GM21381 (cell line): Measurements from ENCODE around the gene ABHD4.
"Not testable (repeated sequence)": the region's sequence is repeated elsewhere in the genome, so short reads cannot be mapped to it uniquely, and the experiment has no call there.

Source experiments
- ATAC-seq: cut with Tn5 transposase; IDR thresholded peaks from one replicate; pipeline ENCODE4 v1.9.1; 2021; ENCODE audit warnings: mild to moderate bottlenecking, moderate library complexity; ENCODE audit not compliant: unreplicated experiment

ABHD4 gene

DNA sequence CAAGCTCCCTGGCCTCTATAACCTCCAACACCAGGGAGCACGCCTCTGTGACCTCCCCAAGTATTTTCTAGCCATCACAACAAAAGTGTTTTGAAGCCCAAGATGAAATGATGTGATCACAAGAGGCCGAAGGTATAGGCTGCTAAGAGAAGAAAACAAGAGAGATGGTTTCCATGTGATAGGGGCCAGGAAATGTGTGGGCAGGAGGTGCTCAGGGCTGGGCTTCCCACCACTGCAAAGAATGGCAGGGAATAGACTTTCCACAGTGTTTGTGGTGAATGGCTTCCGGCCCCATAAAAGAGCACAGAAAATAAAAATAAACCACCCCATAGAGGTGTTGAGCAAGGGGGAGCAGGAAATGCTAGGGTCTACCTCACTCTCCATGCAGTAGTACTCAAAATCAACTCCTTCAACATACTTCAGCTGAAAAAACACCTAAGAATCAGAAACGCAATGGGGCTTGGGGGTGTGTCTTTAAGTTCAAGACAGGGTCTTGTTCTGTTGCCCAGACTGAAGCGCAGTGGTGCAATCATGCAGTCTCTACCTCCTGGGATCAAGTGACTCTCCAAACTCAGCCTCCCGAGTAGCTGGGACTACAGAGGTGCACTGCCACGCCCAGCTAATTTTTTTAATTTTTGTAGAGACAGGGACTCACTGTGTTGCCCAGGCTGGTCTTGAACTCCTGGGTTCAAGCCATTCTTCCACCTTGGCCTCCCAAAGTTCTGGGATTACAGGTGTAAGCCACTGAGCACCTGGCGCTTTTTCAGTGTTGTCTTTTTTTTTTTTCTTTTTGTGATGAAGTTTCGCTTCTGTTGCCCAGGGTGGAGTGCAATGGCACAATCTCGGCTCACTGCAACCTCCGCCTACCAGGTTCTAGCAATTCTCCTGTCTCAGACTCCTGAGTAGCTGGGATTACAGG lies 36.2 kb upstream of the ABHD4 start:
- no peak for ATAC-seq

DNA sequence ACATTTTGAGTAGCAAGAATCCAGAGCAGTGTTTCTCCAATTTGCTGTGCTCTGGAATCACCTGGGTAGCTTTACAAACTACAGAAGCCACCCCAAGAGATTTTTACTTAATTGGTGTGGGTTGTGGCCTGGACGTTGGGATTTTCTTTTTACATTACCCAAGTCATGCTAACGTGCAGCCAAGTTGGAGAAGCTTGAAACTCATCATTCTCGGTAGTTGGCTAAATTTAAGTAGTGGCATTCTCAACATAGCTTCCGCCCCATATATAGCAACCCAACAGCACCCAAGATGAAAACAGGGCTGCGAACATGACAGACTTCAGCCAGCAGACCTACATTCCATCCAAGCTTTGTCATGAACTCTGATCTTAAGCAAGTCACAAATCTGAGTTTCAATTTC lies 34.1 kb upstream of the ABHD4 start:
- no peak for ATAC-seq

DNA sequence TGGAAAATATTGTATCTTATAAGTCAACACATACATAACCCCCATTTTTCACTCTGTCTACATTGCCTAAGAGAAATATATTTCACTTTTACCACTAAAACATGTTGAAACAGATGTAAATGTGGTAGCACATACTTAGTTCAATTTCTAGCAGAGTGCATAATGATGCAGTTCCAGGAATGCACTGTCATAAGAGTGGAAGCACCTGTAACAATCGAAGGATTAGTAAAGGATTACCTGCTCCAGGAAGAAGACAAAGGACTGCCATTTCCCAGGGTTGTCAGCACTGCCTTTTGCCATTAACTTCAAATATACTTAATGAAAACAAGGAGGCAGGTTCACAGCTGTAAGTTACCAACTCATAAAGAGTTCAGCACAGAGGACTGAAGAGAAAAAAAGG lies 33.6 kb upstream of the ABHD4 start:
- no peak for ATAC-seq

DNA sequence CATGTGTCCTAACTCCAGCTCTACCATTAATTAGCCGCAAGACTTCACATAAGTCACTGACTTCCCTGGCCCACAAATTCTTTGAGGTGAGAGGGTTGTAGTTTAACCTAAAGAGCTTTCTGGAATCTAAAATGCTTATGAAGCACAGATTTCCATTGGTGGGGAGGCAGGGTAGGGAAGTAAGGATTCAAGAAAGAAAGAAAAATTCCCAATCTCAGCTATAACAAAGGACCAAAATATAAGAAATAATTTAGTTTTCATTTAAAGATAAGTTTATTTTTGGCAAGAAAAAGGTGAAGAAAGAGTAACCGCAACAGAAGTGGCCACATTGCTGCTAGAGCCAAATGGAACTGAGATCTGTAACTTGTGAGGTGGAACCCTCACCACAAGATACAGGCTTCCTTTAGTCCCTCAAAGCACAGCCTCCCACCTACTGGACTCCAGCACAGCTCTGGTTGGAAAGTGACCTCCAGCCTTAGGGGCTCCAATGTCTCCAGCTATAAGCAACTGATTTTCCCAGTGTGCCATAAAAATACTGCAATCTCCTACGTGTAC lies 32.6 kb upstream of the ABHD4 start:
- ATAC-seq: peak; percentile 34

DNA sequence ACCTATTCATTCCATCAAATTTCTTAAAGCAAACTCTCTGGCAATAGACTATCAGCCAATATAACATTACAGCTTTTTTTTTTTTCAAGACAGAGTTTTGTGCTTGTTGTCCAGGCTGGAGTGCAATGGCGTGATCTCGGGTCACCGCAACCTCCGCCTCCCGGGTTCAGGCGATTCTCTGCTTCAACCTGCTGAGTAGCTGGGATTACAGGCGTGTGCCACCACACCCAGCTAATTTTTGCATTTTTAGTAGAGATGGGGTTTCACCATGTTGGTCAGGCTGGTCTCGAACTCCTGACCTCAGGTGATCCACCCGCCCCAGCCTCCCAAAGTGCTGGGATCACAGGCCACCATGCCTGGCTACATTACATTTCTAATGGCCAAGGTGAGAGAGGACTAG lies 31.8 kb upstream of the ABHD4 start:
- not testable (repeated sequence) for ATAC-seq

DNA sequence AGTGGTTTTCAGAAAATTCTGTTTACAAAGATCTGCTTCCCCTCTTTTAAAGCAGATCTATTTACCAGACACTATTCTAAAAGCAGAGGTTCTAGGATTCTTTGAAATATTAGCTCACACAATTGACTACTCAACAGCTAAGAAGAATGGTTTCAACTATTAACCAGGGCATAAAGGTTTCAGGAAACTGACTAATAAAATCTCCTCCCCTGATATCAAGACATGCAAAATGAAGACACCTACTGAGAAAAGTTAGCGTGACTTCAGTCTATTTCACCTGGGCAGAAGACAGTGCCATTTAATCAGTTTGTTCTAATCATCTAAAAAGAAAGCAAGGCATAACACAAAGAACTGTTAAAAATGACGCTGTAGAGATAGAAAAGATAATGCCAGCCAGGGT lies 31.3 kb upstream of the ABHD4 start:
- ATAC-seq: no peak

DNA sequence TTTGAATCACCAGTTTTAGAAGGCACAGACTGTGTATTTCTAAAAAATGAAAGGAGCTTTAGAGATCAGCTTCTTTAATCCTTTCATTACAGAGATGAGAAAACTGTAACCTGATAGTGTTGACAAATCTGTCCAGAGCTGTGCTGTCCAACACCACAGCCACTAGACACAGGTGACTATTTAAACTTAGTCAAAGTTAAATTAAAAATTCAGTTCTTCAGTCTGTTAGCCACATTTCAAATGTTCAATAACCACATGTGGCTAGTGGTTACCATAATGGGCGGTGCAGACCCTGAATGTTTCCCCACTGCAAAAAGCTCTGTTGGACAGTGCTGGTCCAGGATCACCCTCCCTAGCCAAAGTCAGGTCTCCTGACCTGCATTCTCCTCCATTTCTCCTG lies 30.7 kb upstream of the ABHD4 start:
- no peak for ATAC-seq

DNA sequence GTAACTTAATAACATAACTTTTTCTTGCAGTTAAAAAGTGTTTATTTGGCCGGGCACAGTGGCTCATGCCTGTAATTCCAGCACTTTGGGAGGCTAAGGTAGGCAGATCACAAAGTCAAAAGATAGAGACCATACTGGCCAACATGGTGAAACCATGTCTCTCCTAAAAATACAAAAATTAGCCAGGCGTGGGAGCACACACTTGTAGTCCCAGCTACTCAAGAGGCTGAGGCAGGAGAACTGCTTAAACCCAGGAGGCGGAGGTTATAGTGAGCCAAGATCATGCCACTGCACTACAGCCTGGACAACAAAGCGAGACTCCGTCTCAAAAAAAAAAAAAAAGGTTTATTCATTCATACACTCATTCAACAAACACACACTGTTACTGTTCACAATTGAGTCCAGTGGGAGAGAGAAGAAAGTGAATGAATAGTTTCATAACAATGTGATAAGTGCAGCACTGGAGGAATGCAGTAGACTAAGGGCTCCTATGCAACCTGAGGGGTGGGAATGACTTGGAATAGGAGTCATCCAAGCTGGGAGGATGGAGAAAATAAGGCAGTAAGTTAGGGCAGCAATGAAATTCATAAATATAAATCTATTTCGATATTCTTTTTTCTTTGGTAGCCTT lies 28.9 kb upstream of the ABHD4 start:
- ATAC-seq: no peak

DNA sequence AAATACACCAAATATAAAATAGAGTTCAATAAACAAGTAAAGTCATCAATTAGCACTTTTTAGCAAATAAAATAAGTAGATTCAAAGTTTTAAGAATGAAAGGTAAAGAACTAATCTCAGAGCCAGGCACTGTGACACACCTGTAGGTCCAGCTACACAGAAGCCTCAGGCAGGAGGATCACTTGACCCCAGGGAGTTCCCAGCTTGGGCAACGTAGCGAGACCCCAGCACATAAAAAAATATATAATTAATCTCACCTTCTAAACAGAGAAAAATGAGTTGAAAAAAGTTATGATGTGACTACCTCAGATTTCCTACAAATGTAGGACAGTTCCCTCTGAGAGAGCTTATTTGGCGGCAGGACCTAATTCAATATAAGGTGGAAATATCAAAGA lies 28.4 kb upstream of the ABHD4 start:
- no peak for ATAC-seq

DNA sequence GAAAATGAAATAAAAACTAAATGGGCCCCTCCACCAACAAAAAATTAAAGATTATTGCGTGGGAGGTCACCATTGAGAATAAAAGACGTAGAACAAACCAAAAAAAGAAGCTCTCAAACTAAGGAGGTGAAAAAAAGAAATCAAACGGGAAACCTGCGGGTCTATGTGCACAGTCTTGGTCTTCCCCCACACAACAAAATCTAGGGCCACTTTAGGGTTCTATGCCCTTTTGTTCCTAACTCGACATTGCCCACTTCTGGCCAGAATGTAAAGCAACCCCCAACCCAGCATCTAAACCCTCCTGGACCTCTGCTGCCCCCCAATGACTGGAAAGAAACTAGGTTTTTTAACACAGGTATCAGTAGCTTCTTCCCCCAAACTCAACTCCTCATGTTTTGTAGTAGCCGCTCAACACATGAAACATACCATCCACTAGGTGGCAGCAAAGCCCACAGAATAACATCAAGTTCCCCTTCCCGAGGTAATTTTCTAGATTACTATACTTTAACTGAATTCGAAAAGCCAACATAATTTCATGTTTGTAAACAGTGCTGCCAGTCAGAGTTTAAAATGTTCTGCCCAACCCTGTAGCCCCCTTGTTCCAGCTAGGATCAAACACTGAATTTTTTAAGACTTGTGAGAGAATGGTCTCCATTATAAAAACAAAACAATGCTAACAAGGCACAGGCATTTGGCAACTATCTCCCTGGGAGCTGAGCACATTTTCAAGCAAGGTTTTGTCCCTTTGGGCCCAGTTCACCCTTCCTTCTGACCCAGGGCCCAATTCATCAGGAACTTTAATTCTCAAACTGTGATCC lies 27.8 kb upstream of the ABHD4 start:
- peak; percentile 59 for ATAC-seq

DNA sequence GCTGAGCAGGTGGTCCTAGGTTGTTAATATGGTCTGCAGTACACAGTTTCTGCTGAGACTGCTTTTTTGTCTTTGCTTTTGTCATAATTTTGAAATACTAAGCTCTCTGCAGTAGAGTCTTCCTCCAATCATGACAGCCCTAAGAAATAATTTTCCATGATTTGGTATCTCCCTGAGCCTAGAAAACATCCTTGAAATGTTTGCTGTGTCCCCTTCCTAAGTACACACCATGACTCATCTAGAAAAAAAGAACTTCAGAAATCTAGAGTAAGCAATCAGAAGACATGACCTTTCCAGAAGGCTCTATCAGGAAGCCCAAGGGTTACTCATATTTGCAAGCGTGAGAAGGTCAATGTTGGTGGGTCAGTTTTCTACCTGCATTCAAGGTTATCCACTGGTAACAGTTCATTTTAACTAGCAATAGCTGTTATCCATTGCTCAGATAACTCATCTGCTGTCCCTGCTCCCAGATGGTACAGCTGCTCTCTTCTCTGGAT lies 25.5 kb upstream of the ABHD4 start:
- ATAC-seq: no peak

DNA sequence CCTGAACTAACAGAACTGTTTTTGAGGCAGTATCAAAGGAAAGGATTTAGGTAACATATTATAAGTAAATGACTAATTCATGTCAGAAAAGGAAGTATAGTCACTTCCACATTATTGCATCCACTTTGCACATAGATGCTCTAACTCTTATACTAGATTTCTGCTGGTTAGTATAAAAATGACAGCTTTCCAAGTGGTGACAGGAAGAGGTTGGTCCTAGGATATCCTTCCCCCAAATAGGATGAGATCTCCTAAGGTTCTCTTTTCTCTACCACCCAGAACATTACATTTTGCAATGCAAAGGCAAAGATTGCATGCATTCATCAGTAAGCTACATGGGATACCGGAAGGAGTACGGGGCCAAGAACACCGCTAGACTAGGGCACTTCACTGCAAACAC lies 24.3 kb upstream of the ABHD4 start:
- ATAC-seq: no peak

DNA sequence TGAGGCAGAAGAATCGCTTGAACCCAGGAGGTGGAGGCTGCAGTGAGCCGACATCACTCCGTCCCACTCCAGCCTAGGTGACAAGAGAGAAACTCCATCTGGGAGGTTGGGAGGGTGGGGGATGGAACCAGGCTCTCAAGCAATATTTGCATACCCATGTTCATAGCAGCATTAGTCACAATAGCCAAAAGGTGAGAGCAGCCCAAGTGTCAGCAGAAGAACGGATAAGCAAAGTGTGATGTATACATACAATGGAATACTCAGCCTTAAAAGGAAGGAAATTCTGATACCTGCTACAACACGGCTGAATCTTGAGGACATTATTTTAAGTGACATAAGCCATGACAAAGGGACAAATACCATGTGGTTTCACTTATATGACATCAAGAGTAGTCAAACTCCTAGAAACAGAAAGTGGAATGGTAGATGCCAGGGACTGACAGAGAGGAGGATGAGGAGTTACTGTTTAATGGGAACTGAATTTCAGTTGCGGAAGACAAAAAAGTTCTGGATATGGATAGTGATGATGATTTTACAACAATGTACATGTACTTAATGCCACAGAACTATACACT lies 20.7 kb upstream of the ABHD4 start:
- no peak for ATAC-seq

DNA sequence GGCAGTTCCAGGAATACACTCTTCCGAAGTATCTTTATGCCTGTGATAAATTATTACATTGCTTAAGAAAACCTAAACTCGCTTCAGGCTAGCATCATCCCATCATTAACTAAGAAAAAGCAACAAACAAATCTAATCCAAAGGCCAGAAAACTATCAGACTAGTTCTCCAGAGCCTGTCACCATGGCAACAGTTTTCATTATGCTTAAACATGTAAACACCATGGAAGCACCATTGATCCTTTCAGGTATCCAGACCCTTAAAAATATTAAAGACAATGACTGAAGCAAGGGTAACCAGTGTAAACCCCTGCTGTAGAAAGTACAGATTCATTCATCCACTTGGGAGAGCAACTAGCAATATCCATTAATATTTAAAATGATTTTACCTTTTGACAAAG lies 18.9 kb upstream of the ABHD4 start:
- ATAC-seq: no peak

DNA sequence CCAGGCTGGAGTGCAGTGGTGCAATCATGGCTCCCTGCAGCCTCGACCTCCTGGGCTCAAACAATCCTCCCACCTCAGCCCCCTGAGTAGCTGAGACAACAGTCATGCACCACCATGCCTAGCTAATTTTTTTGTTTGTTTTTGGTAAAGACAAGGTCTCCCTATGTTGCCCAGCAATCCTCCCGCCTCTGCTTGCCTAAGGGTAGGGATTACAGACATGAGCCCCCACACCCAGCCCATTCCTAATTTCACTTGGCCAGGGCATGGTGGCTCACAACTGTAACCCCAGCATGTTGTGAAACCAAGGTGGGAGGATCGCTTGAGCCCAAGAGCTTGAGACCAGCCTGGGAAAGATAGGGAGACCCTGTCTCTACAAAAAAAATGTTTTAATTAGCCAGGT lies 18.2 kb upstream of the ABHD4 start:
- ATAC-seq: no peak

DNA sequence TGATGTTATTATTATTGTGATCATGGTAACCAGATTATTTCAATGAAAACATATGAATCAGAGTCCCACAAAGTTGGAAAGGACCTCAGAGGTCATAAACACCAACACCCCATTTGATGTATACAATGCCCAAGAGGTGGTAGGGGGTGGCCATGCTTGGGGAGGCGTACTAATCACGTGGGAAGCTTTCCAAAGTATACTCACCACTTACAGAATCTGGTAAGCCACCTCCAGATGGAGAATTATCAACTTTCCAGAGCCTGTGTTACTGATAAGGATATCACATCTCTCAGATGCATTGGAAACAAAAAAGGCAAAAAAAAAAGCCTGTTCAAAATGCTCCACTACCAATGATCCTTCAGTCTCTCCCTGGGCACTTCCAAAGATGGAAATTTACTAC lies 17.5 kb upstream of the ABHD4 start:
- no peak for ATAC-seq

DNA sequence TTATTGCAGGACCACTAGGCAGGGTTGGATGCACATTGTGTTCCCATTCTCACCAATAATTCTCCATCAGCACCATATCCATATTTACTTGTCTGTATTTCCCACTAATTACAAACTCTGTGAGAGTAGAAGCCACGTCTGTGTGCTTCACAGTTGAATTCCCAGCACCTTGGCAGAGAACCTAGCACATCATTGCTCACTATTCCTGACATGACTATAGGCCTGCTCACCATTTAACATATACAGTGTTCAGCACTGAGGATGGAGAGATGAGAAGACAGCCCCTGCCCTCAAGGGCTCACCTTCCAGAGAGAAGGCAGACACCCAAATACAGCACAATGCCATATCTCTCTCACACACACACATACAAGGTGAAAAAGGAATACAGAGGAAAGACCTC lies 14.1 kb upstream of the ABHD4 start:
- no peak for ATAC-seq

DNA sequence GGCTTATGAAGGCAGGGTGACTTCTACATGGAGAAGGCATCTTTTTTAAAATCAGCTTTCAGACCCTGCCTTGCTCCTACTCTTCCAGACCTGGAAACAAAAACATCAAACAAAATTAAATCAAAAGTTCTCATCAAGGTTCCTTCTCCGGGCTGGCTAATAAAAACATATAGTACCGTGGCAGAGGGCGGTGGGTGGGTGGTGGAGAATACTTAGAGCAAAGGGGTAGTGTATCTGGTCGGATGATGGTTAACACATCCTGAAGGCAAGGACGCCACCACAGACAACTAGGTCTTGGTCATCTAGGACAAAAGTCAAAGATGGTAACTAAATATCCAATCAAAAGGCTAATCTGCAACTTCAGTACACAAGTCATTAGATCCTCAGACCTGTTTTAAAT lies 10.9 kb upstream of the ABHD4 start:
- no peak for ATAC-seq

DNA sequence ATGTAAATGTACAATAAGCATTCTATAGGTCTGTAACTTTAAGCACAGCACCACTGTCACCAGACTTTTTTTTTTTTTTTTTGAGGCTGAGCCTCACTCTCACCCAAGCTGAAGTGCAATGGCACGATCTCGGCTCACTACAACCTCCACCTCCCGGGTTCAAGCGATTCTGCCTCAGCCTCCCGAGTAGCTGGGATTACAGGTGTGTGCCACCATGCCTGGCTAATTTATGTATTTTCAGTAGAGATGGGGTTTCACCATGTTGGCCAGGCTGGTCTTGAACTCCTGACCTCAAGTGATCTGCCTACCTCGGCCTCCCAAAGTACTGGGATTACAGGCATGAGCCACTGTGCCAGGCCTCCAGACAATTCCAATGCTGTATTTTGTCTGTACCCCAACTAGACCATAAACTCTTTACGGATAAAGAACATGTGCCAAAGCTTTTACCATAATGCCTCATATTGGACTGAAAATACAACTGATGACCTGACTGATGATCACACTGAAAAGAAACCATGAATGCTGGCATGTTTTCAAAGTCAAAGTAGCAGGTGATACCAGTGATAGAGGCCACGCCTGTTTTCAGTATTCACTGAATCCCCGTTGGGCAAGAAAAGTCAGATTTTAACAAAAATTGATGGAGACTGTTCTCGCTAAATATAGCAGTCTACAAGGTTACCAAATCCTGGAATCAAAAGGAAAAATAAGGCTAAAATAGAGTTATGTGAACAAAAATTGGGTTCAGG lies 10.2 kb upstream of the ABHD4 start:
- not testable (repeated sequence) for ATAC-seq

DNA sequence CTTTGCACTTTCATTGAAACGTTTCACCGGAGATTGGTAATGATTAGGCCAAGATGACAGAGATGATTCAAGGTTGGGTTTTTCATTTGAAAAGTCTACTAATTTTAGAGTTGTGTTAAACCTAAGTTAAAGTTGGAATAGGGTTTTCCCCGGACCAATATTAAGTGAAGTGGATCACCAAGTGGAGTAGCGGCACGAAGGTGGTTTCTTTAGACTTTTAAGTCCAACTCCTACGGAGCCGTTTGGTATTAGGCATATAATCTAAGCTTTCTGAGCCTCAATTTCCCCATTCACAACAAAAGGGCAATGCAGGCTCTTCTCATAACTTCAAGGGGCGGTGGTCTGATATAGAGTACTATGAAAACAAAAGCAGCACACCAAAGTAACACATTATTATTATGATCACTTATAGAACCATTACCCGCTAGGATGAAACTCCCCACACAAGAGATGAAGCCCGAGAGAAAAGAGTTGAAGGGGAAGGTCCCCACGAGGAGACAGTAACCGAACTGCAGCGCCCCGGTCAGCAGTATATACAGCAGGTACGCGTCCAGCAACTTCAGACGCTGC lies 9.5 kb upstream of the ABHD4 start:
- peak; percentile 0 for ATAC-seq
